Measurements from ENCODE around the gene RASAL3.

The RASAL3 gene

DNA sequence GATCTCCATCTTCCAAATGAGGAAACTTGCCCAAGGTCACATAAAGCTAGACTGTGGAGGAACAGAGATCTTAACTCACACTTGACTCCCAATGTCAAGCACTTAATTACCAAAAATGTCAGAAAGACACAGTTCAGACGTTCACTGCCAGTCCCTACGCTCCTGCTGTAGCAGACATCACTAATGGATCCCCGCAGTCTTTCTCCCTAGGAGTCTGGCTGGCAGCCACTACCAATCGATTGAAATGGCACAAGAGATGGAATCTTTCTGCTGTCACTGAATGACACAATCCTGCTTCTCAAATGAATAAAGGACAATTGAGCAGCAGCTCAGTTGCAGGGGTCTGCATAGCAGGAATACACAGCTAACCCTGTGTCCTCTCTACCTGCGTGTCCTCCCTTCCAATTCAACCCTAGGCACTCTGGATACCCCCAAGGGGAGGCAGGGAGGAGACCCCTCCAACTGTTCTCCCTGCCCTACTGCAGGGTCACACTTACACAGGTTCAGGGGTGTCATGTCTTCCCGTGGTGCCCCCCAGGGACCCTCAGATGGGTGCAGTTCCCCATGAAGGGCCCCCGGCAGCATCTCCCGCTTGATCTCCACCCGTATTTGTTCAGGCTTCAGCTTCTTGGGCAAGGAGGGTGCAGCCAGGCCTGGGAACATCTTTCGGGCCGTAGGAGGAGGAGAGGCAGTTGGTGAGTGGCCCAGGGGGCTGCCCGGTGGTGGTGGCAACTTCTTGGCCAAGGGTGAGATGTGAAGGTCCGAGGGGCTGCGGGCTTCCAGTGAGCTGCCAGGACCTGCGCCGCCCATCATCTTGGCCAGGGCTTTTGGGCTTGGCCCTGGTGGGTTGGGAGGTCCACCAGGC is 37.6 kb downstream of the RASAL3 start:
- no peaks in the 10 kb centered on the region for H4K20me1 ChIP-seq (ENCODE audit: insufficient read depth)
- H2AFZ ChIP-seq (ENCODE audit: low read depth): no peak overlapping the region
- H3K79me2 ChIP-seq (ENCODE audit: insufficient read depth, low read depth): peaks cover 33% of the 10 kb centered on the region
- no peak overlapping the region for H3K4me3 ChIP-seq (IDR thresholded peaks at IDR 0.05; ENCODE audit: insufficient read depth, low read depth, low read length)
- H3K4me2 ChIP-seq: no peak overlapping the region
- no peaks in the 10 kb centered on the region for H3K27me3 ChIP-seq (ENCODE audit: insufficient read depth, low read depth)
- no peak overlapping the region for H3K27ac ChIP-seq
- H3K9ac ChIP-seq: no peak overlapping the region
- no peaks in the 10 kb centered on the region; the same call in 1 of the 2 replicates for H3K36me3 ChIP-seq (ENCODE audit: insufficient read depth)
- TF ChIP-seq, protein P1, sequence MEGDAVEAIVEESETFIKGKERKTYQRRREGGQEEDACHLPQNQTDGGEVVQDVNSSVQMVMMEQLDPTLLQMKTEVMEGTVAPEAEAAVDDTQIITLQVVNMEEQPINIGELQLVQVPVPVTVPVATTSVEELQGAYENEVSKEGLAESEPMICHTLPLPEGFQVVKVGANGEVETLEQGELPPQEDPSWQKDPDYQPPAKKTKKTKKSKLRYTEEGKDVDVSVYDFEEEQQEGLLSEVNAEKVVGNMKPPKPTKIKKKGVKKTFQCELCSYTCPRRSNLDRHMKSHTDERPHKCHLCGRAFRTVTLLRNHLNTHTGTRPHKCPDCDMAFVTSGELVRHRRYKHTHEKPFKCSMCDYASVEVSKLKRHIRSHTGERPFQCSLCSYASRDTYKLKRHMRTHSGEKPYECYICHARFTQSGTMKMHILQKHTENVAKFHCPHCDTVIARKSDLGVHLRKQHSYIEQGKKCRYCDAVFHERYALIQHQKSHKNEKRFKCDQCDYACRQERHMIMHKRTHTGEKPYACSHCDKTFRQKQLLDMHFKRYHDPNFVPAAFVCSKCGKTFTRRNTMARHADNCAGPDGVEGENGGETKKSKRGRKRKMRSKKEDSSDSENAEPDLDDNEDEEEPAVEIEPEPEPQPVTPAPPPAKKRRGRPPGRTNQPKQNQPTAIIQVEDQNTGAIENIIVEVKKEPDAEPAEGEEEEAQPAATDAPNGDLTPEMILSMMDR (conservative IDR thresholded peaks at IDR 0.05; ENCODE audit: low read depth, low read length): no peak
- peaks cover 13% of the 10 kb centered on the region for H3K4me1 ChIP-seq (ENCODE audit: low read depth, poor library complexity, severe bottlenecking)

DNA sequence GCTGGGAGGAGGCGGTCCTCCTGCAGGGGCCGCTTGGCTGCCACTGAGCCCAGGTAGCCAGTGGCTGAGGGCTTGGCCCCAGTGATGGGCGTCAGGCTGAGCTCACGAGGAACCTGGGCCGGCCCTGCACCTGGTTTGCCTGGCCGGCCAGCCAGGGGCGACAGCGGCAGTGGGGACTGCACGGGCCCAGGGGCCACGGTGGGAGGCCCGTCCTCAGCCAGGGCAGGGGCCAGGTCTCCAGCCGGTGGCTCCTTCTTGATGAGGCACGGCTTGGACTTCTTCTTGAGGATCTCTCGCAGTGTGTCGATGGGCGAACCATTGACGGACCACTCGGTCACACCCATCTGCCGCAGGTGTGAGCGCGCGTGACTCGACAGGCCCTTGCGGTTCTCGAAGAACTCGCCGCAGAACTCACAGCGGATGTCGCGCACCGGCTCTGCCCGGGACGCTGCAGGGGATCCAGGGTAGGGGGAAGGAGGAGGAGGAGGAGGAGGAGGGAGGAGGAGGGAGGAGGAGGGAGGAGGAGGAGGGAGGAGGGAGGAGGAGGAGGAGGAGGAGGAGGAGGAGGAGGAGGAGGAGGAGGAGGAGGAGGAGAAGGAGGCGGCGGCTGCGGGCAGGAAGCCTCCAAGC is 38.9 kb downstream of the RASAL3 start:
- Histone ChIP-seq H3K27ac (no peak overlapping the region), H3K4me1 (ENCODE audit: low read depth, poor library complexity, severe bottlenecking) (peaks cover 3% of the 10 kb centered on the region), H3K4me2 (no peak overlapping the region), H3K4me3 (IDR thresholded peaks at IDR 0.05; ENCODE audit: insufficient read depth, low read depth, low read length) (no peak overlapping the region), H3K27me3 (ENCODE audit: insufficient read depth, low read depth) (no peaks in the 10 kb centered on the region), H3K9ac (no peak overlapping the region), H2AFZ (ENCODE audit: low read depth) (no peak overlapping the region), H3K79me2 (ENCODE audit: insufficient read depth, low read depth) (peaks cover 20% of the 10 kb centered on the region), H3K36me3 (ENCODE audit: insufficient read depth) (no peaks in the 10 kb centered on the region; the same call in 1 of the 2 replicates), H4K20me1 (ENCODE audit: insufficient read depth) (no peaks in the 10 kb centered on the region)
- TF ChIP-seq, protein P1 (conservative IDR thresholded peaks at IDR 0.05; ENCODE audit: low read depth, low read length): no peak

DNA sequence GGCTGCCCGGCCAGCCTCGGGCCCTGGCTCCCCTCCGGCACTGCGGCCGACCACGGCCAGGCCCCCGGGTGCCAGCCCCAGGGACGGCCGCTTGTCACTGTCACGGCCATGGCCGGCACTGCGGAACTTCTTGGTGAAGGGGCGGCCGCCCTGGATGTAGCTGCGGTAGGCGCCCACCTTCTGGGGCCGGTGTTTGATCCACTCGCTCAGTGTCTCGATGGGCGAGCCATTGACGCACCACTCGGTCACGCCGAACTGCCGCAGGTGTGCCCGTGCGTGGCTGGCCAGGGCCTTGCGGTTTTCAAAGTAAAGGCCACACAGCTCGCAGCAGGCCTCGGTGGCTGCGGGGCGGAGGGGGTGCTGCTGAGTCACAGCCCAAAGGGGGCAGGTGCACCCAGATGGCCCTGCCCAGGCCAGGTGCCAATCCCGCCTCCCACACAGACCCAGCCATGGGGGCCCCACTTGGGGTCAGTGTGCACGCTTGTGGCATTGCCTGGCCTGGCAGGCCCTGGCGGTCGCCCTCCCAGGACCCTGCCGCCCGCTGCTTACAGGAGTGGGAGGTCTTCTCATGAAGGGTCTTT is 39.6 kb downstream of the RASAL3 start:
- H3K27me3 ChIP-seq (ENCODE audit: insufficient read depth, low read depth): no peaks in the 10 kb centered on the region
- H3K4me3 ChIP-seq (IDR thresholded peaks at IDR 0.05; ENCODE audit: insufficient read depth, low read depth, low read length): no peak overlapping the region
- H3K4me2 ChIP-seq: no peak overlapping the region
- no peaks in the 10 kb centered on the region for H4K20me1 ChIP-seq (ENCODE audit: insufficient read depth)
- H3K4me1 ChIP-seq (ENCODE audit: low read depth, poor library complexity, severe bottlenecking): no peaks in the 10 kb centered on the region
- H3K79me2 ChIP-seq (ENCODE audit: insufficient read depth, low read depth): peaks cover 14% of the 10 kb centered on the region
- TF ChIP-seq, protein P1 (conservative IDR thresholded peaks at IDR 0.05; ENCODE audit: low read depth, low read length): no peak
- no peak overlapping the region for H3K27ac ChIP-seq
- no peak overlapping the region for H3K9ac ChIP-seq
- no peak overlapping the region for H2AFZ ChIP-seq (ENCODE audit: low read depth)
- H3K36me3 ChIP-seq (ENCODE audit: insufficient read depth): no peaks in the 10 kb centered on the region; the same call in 1 of the 2 replicates

DNA sequence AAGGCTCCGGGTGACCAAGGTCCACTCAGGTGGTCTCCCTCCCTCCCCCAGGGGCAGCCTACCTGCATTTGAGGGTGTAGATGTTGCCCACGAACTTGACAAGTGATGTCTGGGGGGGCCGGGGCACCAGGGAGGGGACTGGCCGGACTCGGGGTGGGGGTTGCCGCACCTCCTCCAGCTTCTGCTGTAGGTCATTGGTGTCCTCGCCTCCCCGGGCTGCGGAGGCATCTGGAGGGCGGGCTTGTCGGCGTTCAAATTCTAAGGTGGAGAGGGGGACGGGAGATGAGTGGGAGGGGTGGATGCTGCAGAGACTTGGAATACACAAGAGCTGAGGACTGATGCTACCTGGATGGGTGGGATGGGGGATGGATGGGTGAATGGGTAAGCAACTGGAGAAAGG is 40.2 kb downstream of the RASAL3 start:
- Histone ChIP-seq H4K20me1 (ENCODE audit: insufficient read depth) (no peaks in the 10 kb centered on the region), H3K79me2 (ENCODE audit: insufficient read depth, low read depth) (peaks cover 7% of the 10 kb centered on the region; the same call in 1 of the 2 replicates), H2AFZ (ENCODE audit: low read depth) (no peak overlapping the region), H3K4me2 (no peak overlapping the region), H3K27me3 (ENCODE audit: insufficient read depth, low read depth) (no peaks in the 10 kb centered on the region), H3K9ac (no peak overlapping the region), H3K27ac (no peak overlapping the region), H3K4me3 (IDR thresholded peaks at IDR 0.05; ENCODE audit: insufficient read depth, low read depth, low read length) (no peak overlapping the region), H3K36me3 (ENCODE audit: insufficient read depth) (no peaks in the 10 kb centered on the region; the same call in 1 of the 2 replicates), H3K4me1 (ENCODE audit: low read depth, poor library complexity, severe bottlenecking) (peaks cover 5% of the 10 kb centered on the region)
- TF ChIP-seq, protein P1 (conservative IDR thresholded peaks at IDR 0.05; ENCODE audit: low read depth, low read length): no peak
